RWPE1 (cell line): ENCODE measurements around the gene MFAP1.

Experiments used
- CTCF ChIA-PET: fragments of 350-600 bp; sonication (Branson Sonifier 250); formaldehyde crosslinking; extraction: SDS; loops from one replicate; lab custom pipeline; 2021; lab: Yijun Ruan, JAX
- POLR2A ChIA-PET: fragments of 400-600 bp; formaldehyde crosslinking; extraction: SDS; loops from one replicate; lab custom pipeline; 2020; ENCODE audit warnings: antibody characterized with exemption; ENCODE audit not compliant: low non-redundant PET; lab: Yijun Ruan, JAX
- DNase-seq: peaks from one replicate; pipeline ENCODE4 v3.0.0; 2012; ENCODE audit warnings: low spot score
- H3K27ac ChIP-seq: fragments of 450-650 bp; 2 replicates; pipeline ENCODE4 v1.5.1; 2017
- TF ChIP-seq, protein P1 (sequence below): fragments of 450-650 bp; conservative IDR thresholded peaks from 2 replicates; pipeline ENCODE4 v1.5.1; 2017; ENCODE audit warnings: low read depth, mild to moderate bottlenecking

The MFAP1 gene, protein sequence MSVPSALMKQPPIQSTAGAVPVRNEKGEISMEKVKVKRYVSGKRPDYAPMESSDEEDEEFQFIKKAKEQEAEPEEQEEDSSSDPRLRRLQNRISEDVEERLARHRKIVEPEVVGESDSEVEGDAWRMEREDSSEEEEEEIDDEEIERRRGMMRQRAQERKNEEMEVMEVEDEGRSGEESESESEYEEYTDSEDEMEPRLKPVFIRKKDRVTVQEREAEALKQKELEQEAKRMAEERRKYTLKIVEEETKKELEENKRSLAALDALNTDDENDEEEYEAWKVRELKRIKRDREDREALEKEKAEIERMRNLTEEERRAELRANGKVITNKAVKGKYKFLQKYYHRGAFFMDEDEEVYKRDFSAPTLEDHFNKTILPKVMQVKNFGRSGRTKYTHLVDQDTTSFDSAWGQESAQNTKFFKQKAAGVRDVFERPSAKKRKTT

DNA sequence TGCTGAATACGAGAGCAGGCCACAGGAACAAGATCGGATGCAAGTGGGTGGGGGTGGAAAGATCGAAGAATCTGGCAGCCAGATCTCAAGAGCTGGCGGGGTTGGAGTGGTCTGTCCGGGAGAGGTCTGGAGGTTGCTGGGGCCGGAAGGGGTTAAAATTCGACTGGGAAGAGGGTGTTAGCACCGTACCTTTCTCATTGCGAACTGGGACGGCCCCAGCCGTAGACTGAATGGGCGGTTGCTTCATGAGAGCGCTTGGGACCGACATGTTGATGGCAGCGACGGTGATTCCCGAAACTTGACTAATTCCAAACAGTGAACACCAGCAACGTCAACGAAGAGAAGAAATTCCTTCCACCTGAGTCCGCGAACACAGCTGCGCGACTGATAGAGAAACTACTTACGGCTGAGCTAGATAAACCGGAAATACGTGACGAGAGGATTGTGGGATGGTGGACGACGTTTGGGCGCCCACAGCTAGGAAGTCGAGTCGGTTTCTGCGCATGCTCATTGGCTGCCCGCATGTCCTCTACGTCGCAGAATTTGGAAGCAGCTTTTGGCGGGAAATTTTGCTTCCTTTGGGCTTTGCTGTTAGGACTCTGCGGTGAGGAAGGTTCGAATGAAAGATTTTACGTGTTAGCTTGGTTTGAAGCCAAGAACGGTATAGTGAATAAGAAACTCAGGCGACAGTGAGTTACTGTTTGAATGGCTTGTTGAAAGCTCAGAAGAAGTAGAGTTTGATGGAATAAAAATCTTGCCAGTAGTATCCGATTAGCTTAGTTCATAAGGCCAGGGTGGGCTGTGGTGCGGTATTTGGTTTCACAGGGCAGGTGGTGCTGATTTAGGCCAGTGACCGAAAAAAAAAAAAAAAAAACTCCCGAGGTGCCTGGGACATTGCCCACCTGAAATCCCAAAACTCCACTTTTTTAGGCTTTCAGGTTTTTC lies at the start of gene MFAP1:
TSS of gene MFAP1 (minus strand) at position 389 of the 945 bp plus-strand sequence. CDS start at position 268, 121 bp downstream.
- POLR2A ChIA-PET = interaction anchor here (0.6 kb wide), 1 partner anchor 365 kb away, joined by 4 read pairs; no protein-coding TSS in a partner anchor
- H3K27ac ChIP-seq = peak within 1 kb of the TSS; percentile 93

DNA sequence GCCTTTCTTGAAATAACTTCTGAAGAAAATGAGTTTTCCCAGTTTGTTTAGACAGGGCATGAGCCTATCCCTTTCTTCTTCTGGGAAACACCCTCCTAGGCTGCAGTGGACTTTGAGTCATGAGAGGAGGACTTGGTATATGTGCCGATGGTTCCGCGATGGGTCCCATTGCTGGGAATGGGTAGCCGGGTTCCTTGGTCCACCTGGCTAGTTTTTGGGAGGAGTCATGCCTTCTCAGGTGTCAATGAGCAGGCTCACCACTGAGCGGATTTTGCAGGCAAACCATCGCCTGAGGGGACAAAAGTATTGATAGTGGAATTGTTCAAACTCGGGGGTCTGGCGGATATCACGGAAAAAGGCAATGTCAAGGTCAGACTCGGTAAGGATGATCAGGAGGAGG lies 49.2 kb upstream of the MFAP1 start:
- no peak overlapping the region for H3K27ac ChIP-seq
- TF ChIP-seq, protein P1, sequence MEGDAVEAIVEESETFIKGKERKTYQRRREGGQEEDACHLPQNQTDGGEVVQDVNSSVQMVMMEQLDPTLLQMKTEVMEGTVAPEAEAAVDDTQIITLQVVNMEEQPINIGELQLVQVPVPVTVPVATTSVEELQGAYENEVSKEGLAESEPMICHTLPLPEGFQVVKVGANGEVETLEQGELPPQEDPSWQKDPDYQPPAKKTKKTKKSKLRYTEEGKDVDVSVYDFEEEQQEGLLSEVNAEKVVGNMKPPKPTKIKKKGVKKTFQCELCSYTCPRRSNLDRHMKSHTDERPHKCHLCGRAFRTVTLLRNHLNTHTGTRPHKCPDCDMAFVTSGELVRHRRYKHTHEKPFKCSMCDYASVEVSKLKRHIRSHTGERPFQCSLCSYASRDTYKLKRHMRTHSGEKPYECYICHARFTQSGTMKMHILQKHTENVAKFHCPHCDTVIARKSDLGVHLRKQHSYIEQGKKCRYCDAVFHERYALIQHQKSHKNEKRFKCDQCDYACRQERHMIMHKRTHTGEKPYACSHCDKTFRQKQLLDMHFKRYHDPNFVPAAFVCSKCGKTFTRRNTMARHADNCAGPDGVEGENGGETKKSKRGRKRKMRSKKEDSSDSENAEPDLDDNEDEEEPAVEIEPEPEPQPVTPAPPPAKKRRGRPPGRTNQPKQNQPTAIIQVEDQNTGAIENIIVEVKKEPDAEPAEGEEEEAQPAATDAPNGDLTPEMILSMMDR = no peak
- POLR2A ChIA-PET = no interaction called here
- DNase-seq = no peak
- CTCF ChIA-PET = interaction anchor here (0.5 to 1.2 kb wide), 2 partner anchors 19 to 252 kb away, joined by 3 to 7 read pairs; no protein-coding TSS in a partner anchor

More for the DNA sequence above, at the start of gene MFAP1:
- DNase-seq = peak; percentile 99
- TF ChIP-seq, protein P1 = no peak
- CTCF ChIA-PET = no interaction called here

DNA sequence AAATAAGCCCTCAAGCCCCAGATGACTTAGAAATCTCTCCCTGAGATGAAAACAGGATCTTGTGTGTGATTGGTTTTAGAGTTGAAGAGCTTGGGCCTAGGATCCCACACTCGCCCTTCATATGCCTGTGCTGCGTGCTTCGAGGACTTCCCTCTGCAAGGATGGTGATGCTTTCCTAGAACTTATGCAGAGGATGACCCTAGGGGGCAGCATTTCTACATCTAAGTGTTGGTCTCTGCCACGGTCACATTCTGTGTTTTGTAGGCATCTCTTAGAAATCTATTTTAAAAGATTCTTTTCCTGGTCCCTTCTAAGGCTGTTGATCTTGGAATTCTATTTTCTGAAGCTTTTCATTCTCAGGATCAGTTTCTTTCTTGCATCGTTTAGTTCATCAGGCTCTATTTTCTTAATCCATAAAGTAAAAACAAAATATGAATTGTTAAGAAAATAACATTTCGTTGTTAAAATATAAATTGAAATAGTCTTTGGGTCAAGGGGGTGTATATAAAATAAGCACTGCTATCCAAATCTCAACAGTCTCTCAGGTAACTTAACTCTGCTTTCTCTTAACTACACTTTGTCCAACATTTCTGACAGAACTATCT lies 48.0 kb upstream of the MFAP1 start:
- H3K27ac ChIP-seq = no peak overlapping the region
- ChIA-PET POLR2A (no interaction called here), CTCF (interaction anchor here (1.2 kb wide), 1 partner anchor 253 kb away, joined by 7 read pairs; no protein-coding TSS in a partner anchor)
- TF ChIP-seq, protein P1 = peak; percentile 63
- peak; percentile 49 for DNase-seq

DNA sequence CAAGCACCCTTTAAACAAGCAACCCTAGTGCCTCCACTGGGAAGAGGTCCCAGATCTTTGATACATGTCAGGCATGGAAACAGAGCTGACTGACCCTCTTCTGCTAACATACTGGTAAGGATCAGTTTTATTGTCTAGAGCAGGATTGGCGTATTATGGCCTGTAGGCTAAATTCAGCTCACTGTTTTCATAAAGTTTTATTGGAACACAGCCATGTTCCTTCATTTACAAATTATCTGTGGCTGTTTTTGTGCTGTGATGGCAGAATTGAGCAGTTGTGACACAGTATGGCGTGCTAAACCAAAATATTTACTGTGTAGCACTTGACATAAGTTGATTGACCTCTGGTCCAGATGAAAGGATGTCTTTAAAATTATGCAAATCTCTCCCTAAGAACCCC lies 47.3 kb upstream of the MFAP1 start:
- TF ChIP-seq, protein P1 = no peak
- ChIA-PET POLR2A (no interaction called here), CTCF (no interaction called here)
- H3K27ac ChIP-seq = no peak overlapping the region
- DNase-seq = no peak

DNA sequence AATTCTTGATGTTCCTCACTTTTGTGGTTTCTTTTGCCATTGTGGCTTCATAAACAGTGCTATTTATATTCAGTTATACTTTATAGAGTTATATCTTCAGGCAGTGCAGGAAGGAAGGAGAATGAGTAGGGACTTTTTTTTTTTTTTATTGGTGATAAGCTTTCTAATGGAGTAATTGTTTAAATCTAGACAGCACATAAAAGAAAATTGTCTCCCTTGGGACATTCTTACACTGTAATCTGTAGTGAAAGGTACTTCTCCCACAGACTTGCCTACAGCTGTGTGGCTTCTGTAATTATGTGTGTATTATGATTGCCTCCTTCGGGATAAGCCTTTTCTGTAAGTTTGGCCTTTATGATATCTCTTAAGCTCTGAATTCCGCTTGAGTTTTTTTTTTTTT lies 43.9 kb upstream of the MFAP1 start:
- TF ChIP-seq, protein P1 = no peak
- no peak for DNase-seq
- ChIA-PET POLR2A (no interaction called here), CTCF (interaction anchor here (1.0 kb wide), 1 partner anchor 13 kb away, joined by 3 read pairs; no protein-coding TSS in a partner anchor)
- H3K27ac ChIP-seq = no peak overlapping the region
